ENCODE data around the gene SYT3.
"Not testable (repeated sequence)": the region's sequence is repeated elsewhere in the genome, so short reads cannot be mapped to it uniquely, and the experiment has no call there.

SYT3 gene

DNA sequence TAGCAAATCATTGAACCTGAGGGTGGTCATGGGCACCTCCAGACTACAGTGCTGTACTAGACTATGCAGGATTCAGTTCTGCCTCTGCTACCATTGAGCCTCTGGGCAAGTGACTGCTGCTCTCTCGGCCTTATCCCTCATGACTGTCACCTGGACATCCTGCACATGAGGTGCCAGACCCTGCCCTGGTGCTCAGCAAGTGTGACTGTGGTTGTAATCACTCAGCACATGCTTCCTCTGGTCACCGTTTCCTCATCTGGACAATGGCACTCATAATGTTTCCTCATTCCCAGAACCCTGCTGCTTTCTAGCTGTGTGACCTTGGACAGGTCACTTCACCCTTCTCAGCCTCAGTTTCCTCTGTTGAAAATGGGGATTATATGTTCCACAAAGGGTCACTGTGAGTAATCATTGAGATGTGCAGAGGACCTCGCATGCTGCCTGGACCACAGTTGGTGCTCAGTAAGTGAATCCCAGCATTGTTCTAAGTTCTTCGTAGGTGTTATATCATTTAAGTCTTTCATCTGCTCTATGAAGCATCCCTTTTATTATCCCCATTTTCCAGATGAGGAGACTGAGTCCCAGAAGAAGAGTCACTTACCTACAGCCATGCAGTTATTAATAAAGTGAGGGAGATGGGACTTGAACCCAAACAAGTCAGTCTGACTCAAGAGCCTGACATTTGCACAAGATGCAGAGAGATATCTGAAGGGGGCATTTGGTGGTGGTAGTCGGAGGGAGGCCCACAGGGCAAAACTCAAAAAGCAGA, 3.2 kb downstream of the SYT3 start:
- in situ Hi-C loops (cut with HindIII; ENCODE audit: low sequenced_read_pairs) = no loop called here

DNA sequence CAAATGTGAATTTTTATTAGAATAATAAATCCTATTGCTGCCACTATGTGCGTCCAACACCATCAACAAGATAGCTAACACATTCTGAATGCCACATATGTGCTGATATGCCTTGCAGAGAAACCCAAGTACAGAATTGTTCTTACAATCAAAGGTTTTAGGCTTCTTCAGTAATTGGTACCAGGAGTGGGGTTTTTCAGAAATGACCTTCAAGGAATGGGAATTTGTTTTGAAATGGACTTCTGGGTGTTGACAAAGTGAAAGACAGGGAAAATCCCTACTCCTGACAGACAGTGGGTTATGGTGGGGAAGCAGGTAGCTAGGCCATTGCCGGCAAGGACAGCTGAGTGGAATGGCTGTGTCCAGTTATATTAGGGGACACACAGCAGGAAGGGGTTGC, 5.7 kb downstream of the SYT3 start:
- in situ Hi-C loops (cut with HindIII; ENCODE audit: low sequenced_read_pairs) = no loop called here

DNA sequence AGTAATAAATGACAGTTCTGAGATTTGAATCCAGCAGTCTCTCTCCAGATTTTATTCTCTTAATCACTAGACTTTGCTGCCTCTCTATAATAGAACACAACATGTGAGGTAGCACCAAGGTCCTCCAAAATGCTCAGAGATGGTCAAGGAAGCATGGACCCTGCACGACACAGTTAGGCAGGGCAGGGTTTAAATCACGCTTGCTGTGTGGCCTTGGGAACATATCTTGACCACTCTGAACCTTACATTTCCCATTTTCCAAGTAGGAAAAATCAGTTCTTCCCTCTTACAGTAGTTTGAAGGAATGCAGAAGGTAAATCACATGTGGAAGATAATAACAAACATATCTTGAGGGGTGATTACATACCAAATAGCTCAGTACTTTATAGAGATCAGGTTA, 6.3 kb downstream of the SYT3 start:
- in situ Hi-C loops (cut with HindIII; ENCODE audit: low sequenced_read_pairs) = no loop called here

DNA sequence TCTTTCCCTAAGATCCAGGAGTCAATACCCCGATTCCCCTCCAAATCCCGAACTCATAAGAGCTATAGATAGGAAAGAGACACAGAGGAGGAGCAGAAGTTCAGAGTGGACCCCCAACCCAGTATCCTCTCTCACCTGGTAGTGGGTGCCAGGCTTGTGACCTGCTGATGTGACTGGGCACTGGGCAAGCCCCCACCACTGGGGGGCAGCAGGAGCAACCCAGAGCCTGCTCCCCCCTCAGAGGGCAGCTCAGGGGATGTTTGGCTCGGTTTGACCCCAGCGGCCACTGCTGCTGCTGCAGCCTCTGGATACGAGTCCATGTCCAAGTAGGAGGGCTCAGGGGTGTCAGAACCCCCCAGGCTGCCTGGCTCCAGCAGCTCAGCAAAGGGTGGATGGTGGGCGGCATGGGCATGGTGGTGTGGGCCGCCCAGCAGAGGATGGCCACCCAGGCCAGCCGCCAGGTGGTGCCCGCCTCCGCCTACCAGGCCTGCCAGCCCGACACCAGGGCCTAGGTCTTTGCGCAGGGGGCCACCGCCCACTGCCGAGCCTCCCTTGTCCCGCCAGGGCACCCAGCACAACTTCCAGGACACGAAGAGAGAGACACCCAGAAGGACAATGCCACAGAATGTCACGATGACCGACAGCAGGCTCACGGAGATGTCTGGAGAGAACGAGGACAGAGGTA, 7.4 kb downstream of the SYT3 start:
- in situ Hi-C loops (cut with HindIII; ENCODE audit: low sequenced_read_pairs) = no loop called here

DNA sequence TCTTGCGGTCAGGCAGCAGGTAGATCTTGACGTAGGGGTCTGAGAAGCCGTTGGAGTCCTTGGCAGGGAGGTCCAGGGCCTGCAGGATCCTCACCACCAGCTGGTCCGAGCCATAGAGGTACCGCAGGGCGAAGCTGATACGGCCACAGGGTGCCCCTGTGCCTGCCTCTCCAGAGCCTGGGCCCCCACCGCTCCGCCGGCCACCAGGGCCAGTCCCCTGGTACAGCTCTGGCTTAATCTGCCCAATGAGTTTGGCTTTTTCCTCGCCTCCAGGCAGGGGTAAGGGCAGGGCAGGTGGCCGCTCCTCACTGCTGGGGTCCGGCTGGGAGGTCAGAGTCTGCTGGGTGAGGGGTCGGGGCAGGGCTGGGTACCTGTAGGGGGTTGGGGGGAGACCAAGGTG, 9.9 kb downstream of the SYT3 start:
- in situ Hi-C loops (cut with HindIII; ENCODE audit: low sequenced_read_pairs) = no loop called here

DNA sequence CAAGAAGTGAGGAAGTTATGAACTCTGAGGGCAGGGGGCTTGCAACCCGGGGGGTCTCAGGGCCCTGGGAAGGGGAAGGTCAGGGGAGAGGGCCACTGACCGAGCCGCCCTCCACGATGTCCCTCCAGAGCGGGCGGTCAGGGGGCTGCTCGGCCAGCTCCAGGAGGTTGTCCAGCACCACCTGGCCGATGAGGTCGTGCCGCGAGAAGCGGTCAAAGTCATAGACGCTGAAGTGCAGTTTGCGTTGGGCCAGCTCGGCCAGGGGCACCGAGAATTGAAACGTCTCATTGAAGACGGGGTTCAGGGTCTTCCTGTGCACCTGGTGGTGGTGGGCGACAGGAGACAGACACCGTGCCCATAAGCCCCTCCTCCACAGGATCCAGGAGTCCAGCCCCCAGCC, 10.5 kb downstream of the SYT3 start:
- in situ Hi-C loops (cut with HindIII; ENCODE audit: low sequenced_read_pairs) = no loop called here

DNA sequence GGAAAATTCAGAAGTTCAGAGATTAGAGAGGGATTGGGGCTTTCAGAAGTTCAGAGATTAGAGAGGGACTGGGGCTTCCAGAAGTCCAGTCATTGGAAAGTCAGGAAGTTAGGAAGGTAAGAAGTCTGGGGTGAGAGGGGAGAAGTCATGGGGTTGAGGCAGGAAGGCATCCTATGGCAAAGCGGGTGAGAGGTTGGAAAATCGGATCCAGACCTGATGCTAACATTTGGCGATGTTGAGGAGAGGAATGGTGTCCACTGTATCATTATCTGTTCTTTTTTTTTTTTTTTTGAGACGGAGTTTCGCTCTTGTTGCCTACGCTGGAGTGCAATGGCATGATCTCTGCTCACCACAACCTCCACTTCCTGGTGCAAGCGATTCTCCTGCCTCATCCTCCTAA, 11.1 kb downstream of the SYT3 start:
- in situ Hi-C loops (cut with HindIII; ENCODE audit: low sequenced_read_pairs) = no loop called here

DNA sequence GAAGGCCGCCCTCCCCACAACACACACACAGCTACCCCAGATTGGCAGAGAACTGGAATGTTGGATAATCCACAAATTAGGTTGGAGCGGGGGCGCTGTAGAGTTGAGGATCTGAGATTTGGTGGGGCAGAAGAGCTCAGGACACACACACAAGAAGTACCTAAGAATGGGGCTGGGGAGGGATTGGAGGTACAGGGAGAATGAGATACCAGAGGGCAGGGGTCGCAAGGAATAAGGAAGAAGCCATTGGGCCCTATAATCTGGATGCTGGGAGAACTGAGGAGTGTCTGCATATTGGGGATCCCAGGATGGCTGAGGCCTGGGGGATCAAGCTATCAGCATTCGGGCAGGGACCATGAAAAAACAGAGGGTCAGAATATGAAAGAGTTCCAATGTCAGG, 11.5 kb downstream of the SYT3 start:
- in situ Hi-C loops (cut with HindIII; ENCODE audit: low sequenced_read_pairs) = no loop called here

DNA sequence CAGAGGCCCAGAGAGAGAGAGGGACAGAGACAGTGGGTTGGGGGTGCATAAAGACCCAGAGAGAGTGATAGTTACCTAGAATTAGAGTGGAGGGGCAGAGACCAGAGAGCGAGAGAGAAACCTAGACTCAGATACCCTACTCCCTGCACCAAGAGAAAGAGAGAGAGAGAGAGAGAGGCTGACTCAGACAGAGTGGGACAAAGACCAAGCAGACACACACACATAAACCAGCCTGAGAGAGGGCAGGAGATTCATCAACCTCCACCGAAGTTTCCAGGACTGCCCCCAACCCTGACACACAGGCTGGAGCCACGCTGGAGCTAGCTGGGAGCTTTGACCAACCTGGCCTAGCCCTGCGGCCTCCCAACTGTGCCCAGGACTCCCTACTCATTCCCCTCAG, 12.9 kb downstream of the SYT3 start:
- in situ Hi-C loops (cut with HindIII; ENCODE audit: low sequenced_read_pairs) = no loop called here

DNA sequence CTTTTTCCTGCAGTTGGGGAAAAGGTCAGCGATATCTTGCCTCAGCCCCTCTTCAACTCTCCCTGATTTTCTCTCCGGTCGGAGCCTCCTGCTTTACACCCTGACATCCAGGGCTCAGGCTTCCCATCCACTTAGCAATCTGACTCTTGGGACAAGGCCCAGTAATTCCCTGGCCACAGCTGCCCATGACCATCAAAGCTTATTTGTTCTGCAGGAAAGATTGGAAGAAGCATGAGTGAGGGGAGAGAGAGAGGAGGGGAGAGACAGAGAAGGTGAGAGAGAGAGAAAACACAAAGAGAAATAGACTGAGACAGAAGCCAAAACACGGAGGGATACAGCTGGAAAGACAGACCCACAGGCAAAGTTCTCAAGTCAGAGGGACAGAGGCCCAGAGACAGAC, 13.7 kb downstream of the SYT3 start:
- in situ Hi-C loops (cut with HindIII; ENCODE audit: low sequenced_read_pairs) = no loop called here

DNA sequence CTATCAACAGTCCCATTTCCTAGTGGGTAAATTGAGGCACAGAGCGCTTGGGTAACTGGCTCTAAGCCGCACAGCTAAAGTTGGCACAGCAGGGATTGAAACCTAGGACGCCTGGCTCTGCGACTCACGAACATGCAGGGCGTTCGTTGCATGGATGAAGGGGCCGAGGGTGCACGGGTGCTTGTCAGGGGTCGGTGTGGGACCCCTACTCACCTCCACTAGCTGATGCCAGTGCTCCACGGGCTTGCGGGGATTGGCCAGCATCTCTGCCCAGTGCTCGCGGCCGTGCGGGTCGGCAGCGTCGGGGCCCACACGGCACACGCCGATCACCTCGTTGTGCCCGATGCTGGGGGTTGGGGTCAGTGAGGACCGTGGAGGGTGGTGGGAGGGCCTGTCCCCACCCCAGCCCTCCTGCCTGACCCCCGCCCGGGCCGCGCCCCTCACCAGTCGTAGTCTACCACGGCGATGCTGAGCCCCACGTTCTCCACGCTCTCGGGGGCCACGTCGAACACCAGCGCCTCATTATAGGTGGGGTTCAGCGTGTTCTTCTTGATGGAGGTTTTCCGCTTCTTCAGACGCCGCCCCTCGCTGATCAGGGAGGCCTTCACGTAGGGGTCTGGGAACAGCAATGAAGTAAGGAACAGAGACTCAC, 14.6 kb downstream of the SYT3 start:
- in situ Hi-C loops (cut with HindIII; ENCODE audit: low sequenced_read_pairs) = no loop called here

DNA sequence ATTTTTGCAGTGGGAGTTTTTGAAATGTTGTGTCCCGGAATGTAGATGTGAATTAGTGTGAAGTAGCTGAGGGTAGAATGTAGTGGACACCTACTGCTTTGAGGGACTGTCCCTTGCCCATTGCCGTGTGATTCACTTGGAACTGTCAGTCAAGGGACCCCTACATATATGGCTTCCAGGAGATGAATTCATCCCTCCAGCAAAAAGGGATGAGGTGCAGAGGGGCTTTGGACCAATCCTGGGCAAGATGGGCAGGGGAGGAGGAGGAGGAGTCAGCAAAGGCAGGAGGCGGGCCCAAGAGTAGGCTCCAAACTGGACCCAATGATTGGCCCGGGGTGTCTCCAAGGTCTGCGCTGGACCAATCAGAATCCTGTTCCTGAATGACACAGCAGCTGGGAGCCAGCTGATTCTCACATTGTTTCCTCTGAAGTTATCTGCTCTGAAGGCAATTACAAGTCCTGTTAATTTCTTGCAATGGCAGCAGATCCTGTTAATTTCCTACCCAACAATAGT, 19.2 kb downstream of the SYT3 start:
- in situ Hi-C loops (cut with HindIII; ENCODE audit: low sequenced_read_pairs) = not testable (repeated sequence)

DNA sequence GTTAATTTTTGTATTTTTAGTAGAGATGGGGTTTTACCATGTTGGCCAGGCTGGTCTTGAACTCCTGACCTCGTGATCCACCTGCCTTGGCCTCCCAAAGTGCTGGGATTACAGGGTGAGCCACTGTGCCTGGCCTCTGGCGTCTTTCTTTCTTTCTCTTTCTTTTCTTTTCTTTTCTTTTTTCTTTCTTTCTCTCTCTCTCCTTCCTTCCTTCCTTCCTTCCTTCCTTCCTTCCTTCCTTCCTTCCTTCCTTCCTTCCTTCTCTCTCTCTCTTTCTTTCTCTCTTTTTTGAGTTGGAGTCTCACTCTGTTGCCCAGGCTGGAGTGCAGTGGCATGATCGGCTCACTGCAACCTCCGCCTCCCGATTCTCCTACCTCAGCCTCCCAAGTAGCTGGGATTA, 20.5 kb downstream of the SYT3 start:
- in situ Hi-C loops (cut with HindIII; ENCODE audit: low sequenced_read_pairs) = not testable (repeated sequence)

DNA sequence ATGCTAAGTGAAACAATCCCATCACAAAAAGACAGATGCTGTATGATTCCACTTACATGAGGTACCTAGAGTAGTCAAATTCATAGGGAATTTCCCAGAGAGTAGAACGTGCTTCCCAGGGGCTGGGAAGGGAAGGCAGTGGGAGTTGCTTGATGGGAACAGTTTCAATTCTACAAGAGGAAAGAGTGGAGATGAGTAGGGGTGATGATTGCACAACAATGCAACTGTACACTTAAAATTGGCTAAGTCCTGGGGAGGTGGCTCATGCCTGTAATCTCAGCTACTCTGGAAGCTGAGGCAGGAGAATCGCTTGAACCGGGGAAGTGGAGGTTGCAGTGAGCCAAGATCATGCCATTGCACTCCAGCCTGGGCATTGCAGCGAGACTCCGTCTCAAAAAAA, 21.3 kb downstream of the SYT3 start:
- in situ Hi-C loops (cut with HindIII; ENCODE audit: low sequenced_read_pairs) = not testable (repeated sequence)

DNA sequence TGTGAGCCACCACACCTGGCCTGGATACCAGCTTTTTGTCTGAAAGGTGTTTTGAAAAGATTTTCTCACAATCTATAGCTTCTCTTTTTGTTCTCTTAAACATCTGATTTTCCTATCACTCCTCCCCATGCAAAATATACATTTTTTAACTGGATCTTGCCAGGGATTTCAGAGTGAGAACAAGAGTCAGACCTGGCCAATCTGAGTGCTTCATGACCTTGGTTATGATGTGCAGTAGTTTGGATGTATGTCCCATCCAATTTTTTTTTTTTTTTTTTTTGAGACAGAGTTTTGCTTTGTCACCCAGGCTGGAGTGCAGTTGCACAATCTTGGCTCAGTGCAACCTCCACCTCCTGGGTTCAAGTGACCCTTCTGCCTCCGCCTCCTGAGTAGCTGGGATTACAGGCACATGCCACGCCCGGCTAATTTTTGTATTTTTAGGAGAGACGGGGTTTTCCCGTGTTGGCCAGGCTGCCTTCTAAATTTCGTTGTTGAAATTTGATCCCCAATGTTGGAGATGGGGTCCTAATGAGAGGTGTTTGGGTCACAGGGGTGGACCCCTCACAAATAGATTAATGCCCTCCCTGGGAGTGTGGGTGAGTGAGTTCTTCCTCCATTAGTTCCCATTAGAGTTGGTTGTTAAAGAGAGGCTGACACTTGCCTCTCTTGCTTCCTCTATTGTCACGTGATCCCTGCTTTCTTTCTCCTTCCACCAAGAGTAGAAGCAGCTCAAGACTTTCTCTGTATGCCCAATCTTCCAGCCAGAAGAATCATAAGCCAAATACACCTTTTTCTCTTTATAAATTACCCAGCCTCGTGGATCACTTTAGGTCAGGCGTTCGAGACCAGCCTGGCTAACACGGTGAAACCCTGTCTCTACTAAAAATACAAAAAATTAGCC, 26.9 kb downstream of the SYT3 start:
- in situ Hi-C loops (cut with HindIII; ENCODE audit: low sequenced_read_pairs) = not testable (repeated sequence)

DNA sequence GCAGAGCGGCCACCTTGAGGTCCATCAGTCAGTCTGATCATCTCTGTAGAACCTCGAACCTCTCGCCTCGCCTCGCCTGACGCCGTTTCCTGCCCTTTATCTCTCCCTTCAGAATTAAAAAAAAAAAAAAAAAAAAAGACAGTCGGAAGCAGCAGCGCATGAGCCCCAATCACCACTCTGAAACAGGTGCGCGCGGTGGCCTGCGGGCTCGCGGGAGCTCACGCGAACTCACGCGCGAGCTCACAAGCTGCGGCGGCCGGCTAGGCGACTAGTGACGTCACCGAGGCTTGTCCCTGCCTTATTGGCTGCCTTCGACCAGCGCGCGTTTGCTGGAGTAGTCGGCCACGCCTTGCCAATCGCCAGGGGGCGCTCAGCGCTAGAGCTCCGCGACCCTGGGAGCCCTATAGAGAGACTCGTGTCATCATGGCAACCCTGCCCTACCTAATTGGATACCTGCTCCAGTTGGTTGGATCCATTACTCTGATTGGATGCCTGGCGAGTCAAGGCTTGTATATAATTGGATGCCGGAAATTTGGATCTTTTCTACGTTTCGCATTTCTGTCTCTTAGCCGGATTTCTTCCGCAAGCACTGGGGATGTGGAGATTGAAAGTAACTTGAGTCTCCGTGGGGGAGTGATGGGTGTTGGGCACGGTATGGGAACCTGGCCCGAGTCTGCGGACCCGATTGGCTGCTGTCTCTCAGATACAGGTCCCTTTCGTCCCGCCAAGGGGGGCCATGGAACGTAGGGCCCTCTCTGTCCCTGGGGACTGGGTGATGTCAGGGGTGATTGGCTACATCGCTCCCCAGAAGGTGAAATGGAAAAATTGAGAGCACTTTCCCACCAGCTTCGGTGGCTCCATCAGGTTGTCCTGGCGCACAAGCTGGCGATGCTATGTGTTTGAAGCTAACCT, 31.6 kb downstream of the SYT3 start:
- in situ Hi-C loops (cut with HindIII; ENCODE audit: low sequenced_read_pairs) = no loop called here

DNA sequence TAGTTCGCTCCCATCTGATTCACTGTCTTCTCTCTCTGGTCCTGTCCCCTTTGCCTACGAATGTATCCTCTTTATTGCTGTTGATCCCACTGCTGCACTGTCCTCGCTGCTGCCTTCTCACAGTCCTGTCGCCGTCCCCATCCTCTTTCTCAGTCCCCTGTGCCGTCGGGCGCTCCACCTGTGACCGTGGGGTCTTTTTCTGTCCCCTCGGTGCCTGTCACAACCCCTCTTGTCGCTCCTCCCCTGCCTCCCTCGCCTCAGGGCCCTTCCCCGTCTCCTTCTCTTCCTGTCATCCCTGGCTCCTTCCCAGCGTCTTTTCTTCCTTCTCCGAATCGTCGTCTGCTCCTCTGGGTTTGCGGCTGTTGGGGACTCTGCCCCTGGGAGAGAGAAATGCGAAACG, 32.3 kb downstream of the SYT3 start:
- in situ Hi-C loops (cut with HindIII; ENCODE audit: low sequenced_read_pairs) = no loop called here

DNA sequence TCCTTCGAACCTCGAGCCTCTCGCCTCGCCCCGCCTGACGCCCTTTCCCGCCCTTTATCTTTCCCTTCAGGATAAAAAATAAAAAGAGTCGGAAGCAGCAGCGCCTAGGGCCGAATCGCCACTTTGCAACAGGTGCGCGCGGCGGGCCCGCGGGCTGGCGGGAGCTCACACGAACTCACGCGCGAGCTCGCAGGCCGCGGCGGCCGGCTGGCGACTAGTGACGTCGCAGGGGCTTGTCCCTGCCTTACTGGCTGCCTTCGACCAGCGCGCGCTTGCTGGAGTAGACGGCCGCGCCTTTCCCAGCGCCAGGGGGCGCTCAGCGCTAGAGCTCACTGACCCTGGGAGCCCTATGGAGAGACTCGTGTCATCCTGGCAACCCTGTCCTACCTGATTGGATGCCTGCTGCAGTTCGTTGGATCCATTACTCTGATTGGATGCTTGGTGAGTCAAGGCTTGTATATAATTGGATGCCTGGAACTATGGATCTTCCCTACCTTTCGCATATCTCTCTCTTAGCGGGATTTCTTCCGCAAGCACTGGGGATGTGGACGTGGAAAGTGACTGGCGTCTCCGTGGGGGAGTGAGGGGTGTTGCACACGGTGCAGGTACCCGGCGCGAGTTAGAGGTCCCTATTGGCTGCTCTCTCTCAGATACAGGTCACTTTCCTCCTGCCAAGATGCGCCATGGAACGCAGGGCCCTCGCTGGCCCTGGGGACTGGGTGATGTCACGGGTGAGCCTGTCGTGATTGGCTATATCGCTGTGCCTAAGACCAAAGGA, 33.4 kb downstream of the SYT3 start:
- in situ Hi-C loops (cut with HindIII; ENCODE audit: low sequenced_read_pairs) = not testable (repeated sequence)
